Neuronal stem cell (in vitro differentiated cells): ENCODE results near the gene MACROH2A1.

Experiments
- DNase-seq: peaks from one replicate; pipeline ENCODE4 v3.0.0-alpha.2; 2013; ENCODE audit warnings: low spot score
- H2AFZ ChIP-seq: one replicate; pipeline ENCODE4 v1.6.1; 2013; ENCODE audit warnings: mild to moderate bottlenecking, low read length, inconsistent platforms
- H2AK5ac ChIP-seq: 2 replicates; pipeline ENCODE4 v1.6.1; 2013; ENCODE audit warnings: low read depth, mild to moderate bottlenecking, inconsistent platforms, low read length, moderate library complexity, mixed read lengths
- H2BK120ac ChIP-seq: 2 replicates; pipeline ENCODE4 v1.6.1; 2013; ENCODE audit warnings: low read depth, mild to moderate bottlenecking, inconsistent platforms, low read length, moderate library complexity, mixed read lengths
- H2BK12ac ChIP-seq: one replicate; pipeline ENCODE4 v1.6.1; 2013; ENCODE audit warnings: low read length, inconsistent platforms
- H2BK15ac ChIP-seq: 2 replicates; pipeline ENCODE4 v1.6.1; 2013; ENCODE audit warnings: mild to moderate bottlenecking, low read length, inconsistent platforms, mixed read lengths
- H2BK5ac ChIP-seq: one replicate; pipeline ENCODE4 v1.6.1; 2013; ENCODE audit warnings: inconsistent platforms, mild to moderate bottlenecking, low read length, moderate library complexity
- H3K14ac ChIP-seq: one replicate; pipeline ENCODE4 v1.6.1; 2013; ENCODE audit warnings: low read length, inconsistent platforms
- H3K18ac ChIP-seq: 2 replicates; pipeline ENCODE4 v1.6.1; 2013; ENCODE audit warnings: low read length, inconsistent platforms
- H3K23ac ChIP-seq: 2 replicates; pipeline ENCODE4 v1.6.1; 2013; ENCODE audit warnings: low read depth, mild to moderate bottlenecking, mixed read lengths, low read length, inconsistent platforms; ENCODE audit not compliant: poor library complexity
- H3K27ac ChIP-seq: replicated peaks from 3 replicates; pipeline ENCODE4 v1.5.1; 2013; ENCODE audit warnings: low read length, inconsistent platforms
- H3K27me3 ChIP-seq, 3 experiments: 2 replicates each; pipeline ENCODE4 v1.6.1; 2013; ENCODE audit warnings: low read length in 3 of 3, mild to moderate bottlenecking in 2 of 3, inconsistent platforms in 1 of 3, low read depth in 1 of 3, mixed read lengths in 1 of 3, moderate library complexity in 1 of 3; ENCODE audit not compliant: control insufficient read depth in 3 of 3, insufficient read depth in 3 of 3
- H3K36me3 ChIP-seq, 2 donors: replicated peaks in 1 of 2; 2 replicates each; pipeline ENCODE4 v1.6.1; 2013; ENCODE audit warnings: low read length in 2 of 2; ENCODE audit not compliant: control insufficient read depth in 2 of 2, insufficient read depth in 2 of 2
- H3K4ac ChIP-seq: 2 replicates; pipeline ENCODE4 v1.6.1; 2013; ENCODE audit warnings: inconsistent platforms, mild to moderate bottlenecking, low read length, moderate library complexity
- H3K4me1 ChIP-seq, 2 donors: 1 replicate in 1 of 2; 2 replicates in 1 of 2; pipeline ENCODE4 v1.6.1; 2013; ENCODE audit warnings: low read length in 2 of 2, low read depth in 1 of 2; ENCODE audit not compliant: control insufficient read depth in 2 of 2, insufficient read depth in 1 of 2
- H3K4me2 ChIP-seq: one replicate; pipeline ENCODE4 v1.6.1; 2013; ENCODE audit warnings: mild to moderate bottlenecking, low read length, inconsistent platforms; ENCODE audit not compliant: insufficient read depth, poor library complexity, severe bottlenecking
- H3K4me3 ChIP-seq, 2 donors: 2 replicates each; pipeline ENCODE4 v1.5.1; 2013; ENCODE audit warnings: low read length in 2 of 2, mild to moderate bottlenecking in 2 of 2, inconsistent platforms in 1 of 2, moderate library complexity in 1 of 2
- H3K79me1 ChIP-seq: one replicate; pipeline ENCODE4 v1.6.1; 2013; ENCODE audit warnings: low read depth, mild to moderate bottlenecking, inconsistent platforms, low read length, moderate library complexity
- H3K9ac ChIP-seq: one replicate; pipeline ENCODE4 v1.6.1; 2013; ENCODE audit warnings: mild to moderate bottlenecking, low read depth, low read length, inconsistent platforms; ENCODE audit not compliant: poor library complexity
- H3K9me3 ChIP-seq, 2 donors: replicated peaks in 1 of 2; 2 replicates each; pipeline versions ENCODE3 to v1.6.1; 2013; ENCODE audit warnings: low read length in 2 of 2, mild to moderate bottlenecking in 2 of 2, inconsistent platforms in 1 of 2, low read depth in 1 of 2, mixed read lengths in 1 of 2, moderate library complexity in 1 of 2; ENCODE audit not compliant: control insufficient read depth in 2 of 2, insufficient read depth in 1 of 2
- H4K8ac ChIP-seq: one replicate; pipeline ENCODE4 v1.6.1; 2013; ENCODE audit warnings: low read depth, mild to moderate bottlenecking, inconsistent platforms, low read length, moderate library complexity
- H4K91ac ChIP-seq: one replicate; pipeline ENCODE4 v1.6.1; 2013; ENCODE audit warnings: low read length, low read depth, mild to moderate bottlenecking, inconsistent platforms; ENCODE audit not compliant: poor library complexity
- WGBS, 2 donors: extraction: QIAGEN DNeasy Blood & Tissue Kit; methylation state at CpG; one replicate each; pipeline ENCODE4 v1.1.7; 2013; ENCODE audit warnings: missing lambda C conversion rate in 2 of 2, mixed read lengths in 1 of 2; ENCODE audit not compliant: insufficient read length in 2 of 2, insufficient replicate concordance in 1 of 2; ENCODE audit errors: extremely low coverage in 2 of 2; 5-methylcytosine and 5-hydroxymethylcytosine counted together

The MACROH2A1 gene

DNA sequence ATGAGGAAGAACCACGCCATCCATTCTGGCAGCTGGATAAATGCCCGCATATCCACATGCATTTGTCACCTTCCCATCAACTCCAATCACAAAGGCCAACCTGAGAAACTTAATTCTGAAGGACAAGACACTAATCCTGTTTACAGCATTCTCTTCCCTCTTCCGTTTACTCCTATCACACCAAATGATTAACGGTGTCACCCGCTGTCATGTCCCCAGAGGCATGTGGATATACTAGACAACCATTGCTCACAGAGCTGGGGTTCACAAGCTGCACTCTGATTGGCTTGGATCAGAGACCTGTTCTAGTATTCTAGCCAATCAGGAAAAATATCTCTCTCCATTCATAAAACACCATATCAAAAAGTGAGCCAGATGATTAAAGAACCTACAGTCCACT lies 3.6 kb downstream of the MACROH2A1 start:
- H2AK5ac ChIP-seq = no peak overlapping the region
- H3K23ac ChIP-seq = no peak overlapping the region
- no peak overlapping the region for H3K18ac ChIP-seq
- peaks cover 8 to 67% of the 10 kb centered on the region in 2 donors for H3K36me3 ChIP-seq
- no peak overlapping the region for H3K4me2 ChIP-seq
- H3K4me1 ChIP-seq = peaks cover 4 to 26% of the 10 kb centered on the region in 2 donors
- H3K4ac ChIP-seq = no peak overlapping the region
- no peak overlapping the region for H2BK5ac ChIP-seq
- no peak for DNase-seq
- no peak overlapping the region for H3K27ac ChIP-seq
- no peak overlapping the region for H2BK15ac ChIP-seq
- H2BK12ac ChIP-seq = no peak overlapping the region
- no peaks in the 10 kb centered on the region for H3K9me3 ChIP-seq
- no peak overlapping the region for H3K4me3 ChIP-seq
- no peak overlapping the region for H2AFZ ChIP-seq
- H3K27me3 ChIP-seq = peaks cover 0 to 11% (median 3%) of the 10 kb centered on the region in 3 experiments
- H4K8ac ChIP-seq = no peak overlapping the region
- WGBS, 2 donors = no CpG with 5 or more reads among the region's 5 CpGs
- H4K91ac ChIP-seq = no peak overlapping the region
- H2BK120ac ChIP-seq = no peak overlapping the region
- H3K14ac ChIP-seq = no peak overlapping the region
- peaks cover 6% of the 10 kb centered on the region for H3K79me1 ChIP-seq
- no peak overlapping the region for H3K9ac ChIP-seq

DNA sequence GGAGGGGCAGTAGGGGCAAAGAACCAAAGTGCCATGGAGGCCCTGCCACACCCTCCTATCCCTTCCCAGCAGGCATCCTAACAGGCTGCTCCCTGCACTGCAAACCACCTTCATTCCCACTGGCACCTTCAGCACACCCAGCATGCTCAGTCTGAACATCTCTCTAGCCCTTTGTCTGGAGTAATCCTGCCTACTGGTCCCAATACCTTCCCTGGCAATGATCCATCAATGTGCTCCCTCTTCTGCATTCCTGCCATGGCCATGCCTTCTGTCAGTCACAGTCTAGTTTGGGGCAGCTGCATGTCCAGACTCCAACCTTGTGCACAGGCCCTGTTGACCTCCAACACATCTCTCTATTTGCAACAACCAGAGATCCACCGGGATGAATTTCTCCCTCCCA lies 4.9 kb downstream of the MACROH2A1 start:
- Histone ChIP-seq H2BK120ac (no peak overlapping the region), H3K36me3 (peaks cover 8 to 80% of the 10 kb centered on the region in 2 donors), H3K27ac (no peak overlapping the region), H2BK15ac (no peak overlapping the region), H3K14ac (no peak overlapping the region), H4K8ac (no peak overlapping the region), H3K4me1 (peaks cover 0 to 20% of the 10 kb centered on the region in 2 donors), H3K9me3 (no peaks in the 10 kb centered on the region), H4K91ac (no peak overlapping the region), H2BK5ac (no peak overlapping the region), H2AK5ac (no peak overlapping the region), H3K18ac (no peak overlapping the region), H3K4ac (no peak overlapping the region), H3K4me3 (peak overlapping the region in 1 of 2 donors; percentile 18), H2AFZ (no peak overlapping the region), H3K9ac (no peak overlapping the region), H3K4me2 (no peak overlapping the region), H3K27me3 (no peaks in the 10 kb centered on the region), H3K79me1 (peaks cover 12% of the 10 kb centered on the region), H2BK12ac (no peak overlapping the region), H3K23ac (peak overlapping the region; percentile 17)
- DNase-seq = no peak
- no CpG with 5 or more reads among the region's 1 CpG for WGBS, 2 donors

DNA sequence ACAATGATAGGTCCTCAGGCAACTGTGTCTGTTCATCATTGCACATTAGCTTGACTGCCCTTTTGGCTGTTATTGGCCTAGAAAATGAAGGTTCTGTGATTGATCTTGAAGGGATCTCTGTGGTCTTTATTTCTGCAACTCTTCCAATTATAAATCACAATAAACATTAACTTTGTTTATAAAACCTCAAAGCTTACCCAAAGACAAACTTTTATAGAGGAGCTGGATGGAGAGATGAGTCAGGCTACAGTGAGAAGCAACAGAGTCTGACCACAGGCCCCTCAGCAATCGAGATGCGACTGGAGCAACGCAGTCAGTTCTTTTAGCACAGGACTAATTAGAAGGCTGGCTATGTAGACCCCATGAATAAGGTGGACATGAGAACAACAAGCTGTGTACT lies 5.3 kb downstream of the MACROH2A1 start:
- H3K27me3 ChIP-seq = no peaks in the 10 kb centered on the region
- H2AK5ac ChIP-seq = no peak overlapping the region
- H3K4me2 ChIP-seq = no peak overlapping the region
- no peak overlapping the region for H3K4ac ChIP-seq
- H3K4me3 ChIP-seq = no peak overlapping the region
- no peak overlapping the region for H2BK12ac ChIP-seq
- no peak for DNase-seq
- H4K91ac ChIP-seq = no peak overlapping the region
- no peak overlapping the region for H2BK5ac ChIP-seq
- no peaks in the 10 kb centered on the region for H3K9me3 ChIP-seq
- peaks cover 12 to 84% of the 10 kb centered on the region in 2 donors for H3K36me3 ChIP-seq
- H3K9ac ChIP-seq = no peak overlapping the region
- H4K8ac ChIP-seq = no peak overlapping the region
- no peak overlapping the region for H3K18ac ChIP-seq
- no peak overlapping the region for H2AFZ ChIP-seq
- H2BK120ac ChIP-seq = no peak overlapping the region
- no peak overlapping the region for H2BK15ac ChIP-seq
- H3K23ac ChIP-seq = peak overlapping the region; percentile 17
- no peak overlapping the region for H3K27ac ChIP-seq
- no CpG with 5 or more reads among the region's 3 CpGs for WGBS, 2 donors
- H3K14ac ChIP-seq = no peak overlapping the region
- peaks cover 0 to 20% of the 10 kb centered on the region in 2 donors for H3K4me1 ChIP-seq
- peaks cover 16% of the 10 kb centered on the region for H3K79me1 ChIP-seq

DNA sequence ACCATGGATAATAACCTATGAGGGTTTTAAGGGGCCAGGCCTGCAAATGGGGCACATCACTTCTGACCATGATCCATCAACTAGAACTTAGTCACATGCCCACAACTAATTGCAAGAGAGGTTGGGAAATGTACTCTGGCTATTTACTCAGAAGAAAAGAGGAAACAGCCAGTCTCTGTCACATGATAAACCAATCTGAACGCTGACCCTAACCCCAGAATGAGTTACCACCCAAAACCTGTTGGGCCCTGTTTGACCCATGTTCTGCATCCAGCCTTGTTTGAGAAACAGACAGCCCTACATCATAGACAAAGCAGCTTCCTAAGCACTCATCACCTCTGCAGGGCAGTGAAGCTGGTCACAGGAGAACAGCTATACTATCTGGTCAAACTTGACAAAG lies 5.8 kb downstream of the MACROH2A1 start:
- H3K23ac ChIP-seq = no peak overlapping the region
- H3K36me3 ChIP-seq = peaks cover 12 to 89% of the 10 kb centered on the region in 2 donors
- no CpG with 5 or more reads among the region's 1 CpG for WGBS, 2 donors
- no peak overlapping the region for H4K8ac ChIP-seq
- no peaks in the 10 kb centered on the region for H3K27me3 ChIP-seq
- H3K14ac ChIP-seq = no peak overlapping the region
- no peaks in the 10 kb centered on the region for H3K9me3 ChIP-seq
- H3K4me2 ChIP-seq = no peak overlapping the region
- no peak overlapping the region for H2AFZ ChIP-seq
- no peak overlapping the region for H2BK12ac ChIP-seq
- H2BK5ac ChIP-seq = no peak overlapping the region
- no peak overlapping the region for H3K4me3 ChIP-seq
- no peak overlapping the region for H4K91ac ChIP-seq
- H3K79me1 ChIP-seq = peaks cover 17% of the 10 kb centered on the region
- no peak overlapping the region for H3K4ac ChIP-seq
- no peak overlapping the region for H2AK5ac ChIP-seq
- H3K18ac ChIP-seq = no peak overlapping the region
- H3K27ac ChIP-seq = no peak overlapping the region
- H2BK120ac ChIP-seq = no peak overlapping the region
- H3K4me1 ChIP-seq = peaks cover 0 to 20% of the 10 kb centered on the region in 2 donors
- no peak for DNase-seq
- no peak overlapping the region for H2BK15ac ChIP-seq
- H3K9ac ChIP-seq = peak overlapping the region; percentile 24
